Breast epithelium (tissue), 4 donors: ENCODE results near the gene PCDHGC3. TPM values are rescaled to one million over a fixed set of nuclear protein-coding genes. Genes with fewer than 3 reads are reported as not detected.

Source experiments
- DNase-seq, 2 donors: peaks; one replicate each; pipeline ENCODE4 v3.0.0-alpha.2; 2019; ENCODE audit warnings: low spot score in 2 of 2
- H3K27ac ChIP-seq, 2 donors: fragments of 200-600 bp; sonication (generic) in 1 of 2; one replicate each; pipeline ENCODE4 v1.5.1; 2016 to 2019; ENCODE audit warnings: mild to moderate bottlenecking in 1 of 2
- H3K27me3 ChIP-seq, 2 donors: fragments of 200-600 bp; sonication (generic) in 1 of 2; one replicate each; pipeline versions ENCODE4 v1.5.1 to v1.6.0; 2017 to 2019; ENCODE audit warnings: control low read depth in 1 of 2, mild to moderate bottlenecking in 1 of 2
- H3K36me3 ChIP-seq: fragments of 200-600 bp; one replicate; pipeline ENCODE4 v1.5.1; 2019
- H3K4me1 ChIP-seq, 2 donors: fragments of 200-600 bp; sonication (generic); one replicate each; pipeline ENCODE4 v1.5.1; 2016 to 2019; ENCODE audit warnings: control low read depth in 1 of 2
- H3K4me3 ChIP-seq, 3 donors: fragments of 200-600 bp; sonication (generic); 1 replicate in 2 of 3; 2 replicates in 1 of 3; pipeline ENCODE4 v1.5.1; 2016 to 2019; ENCODE audit warnings: mild to moderate bottlenecking in 3 of 3, moderate library complexity in 2 of 3
- H3K9me3 ChIP-seq, 2 donors: fragments of 200-600 bp; sonication (generic) in 1 of 2; one replicate each; pipeline ENCODE4 v1.5.1; 2016 to 2019; ENCODE audit warnings: control low read depth in 1 of 2
- CTCF ChIP-seq, 3 donors: fragments of 450-650 bp; IDR thresholded peaks; one replicate each; pipeline ENCODE4 v1.5.1; 2016 to 2017; ENCODE audit warnings: antibody characterized with exemption in 3 of 3, mild to moderate bottlenecking in 3 of 3, moderate library complexity in 3 of 3
- POLR2A ChIP-seq: fragments of 450-650 bp; IDR thresholded peaks from one replicate; pipeline ENCODE4 v1.6.1; 2016; ENCODE audit warnings: antibody characterized with exemption, mild to moderate bottlenecking, moderate library complexity
- POLR2AphosphoS5 ChIP-seq, 3 donors: sonication (generic); formaldehyde crosslinking; IDR thresholded peaks; one replicate each; pipeline ENCODE4 v1.6.1; 2017; ENCODE audit warnings: antibody characterized with exemption in 3 of 3
- intact Hi-C: fragments of 100-400 bp; cut with DNase I; formaldehyde crosslinking; loops from one replicate; pipeline ENCODE4 v1.15.1; 2023; ENCODE audit warnings: low total_unique reads
- total RNA-seq, 3 donors: library from RNA; depleted of rRNA; stranded (reverse); fragments of >200 nt; gene quantifications; one replicate each; pipeline ENCODE4 v1.1.0, GENCODE V29; 2016

PCDHGC3 gene
- total RNA-seq, 3 donors from 2014 or later = 29.6 to 41.6 (median 35.1) TPM

DNA sequence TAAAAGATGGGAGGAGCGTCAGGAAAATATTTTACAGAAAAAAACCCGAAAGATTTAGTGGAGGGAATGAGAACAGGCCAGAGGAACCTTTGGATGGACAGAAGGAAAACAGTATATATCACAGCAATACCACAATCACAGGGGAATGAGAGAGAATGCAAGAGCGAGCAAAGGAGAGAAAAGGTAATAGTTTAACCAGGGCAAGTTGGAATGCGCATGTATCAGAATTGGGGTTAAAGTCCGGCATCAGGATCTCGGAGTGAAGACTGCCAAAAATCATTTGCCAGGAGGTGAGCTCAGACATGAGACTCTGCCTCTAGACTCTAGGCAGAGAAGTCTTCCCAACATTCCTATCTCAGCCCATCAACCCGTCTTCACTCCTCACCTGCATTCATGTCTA lies 49.9 kb downstream of the PCDHGC3 start:
- H3K4me3 ChIP-seq = no peak overlapping the region
- no peak for TF ChIP-seq POLR2AphosphoS5 (IDR thresholded peaks at IDR 0.05)
- TF ChIP-seq CTCF (IDR thresholded peaks at IDR 0.05) = no peak
- no peak for TF ChIP-seq POLR2A
- no peaks in the 10 kb centered on the region for H3K9me3 ChIP-seq
- intact Hi-C loops = loop anchor here (5.0 kb wide), 1 partner anchor 123 kb away; the partner anchor contains the start of gene PCDHGA9
- no peaks in the 10 kb centered on the region for H3K27me3 ChIP-seq
- H3K4me1 ChIP-seq = peaks cover 0 to 22% of the 10 kb centered on the region in 2 donors
- no peak for DNase-seq
- peak overlapping the region; percentile 53 to 92 for H3K27ac ChIP-seq
- H3K36me3 ChIP-seq = no peaks in the 10 kb centered on the region

DNA sequence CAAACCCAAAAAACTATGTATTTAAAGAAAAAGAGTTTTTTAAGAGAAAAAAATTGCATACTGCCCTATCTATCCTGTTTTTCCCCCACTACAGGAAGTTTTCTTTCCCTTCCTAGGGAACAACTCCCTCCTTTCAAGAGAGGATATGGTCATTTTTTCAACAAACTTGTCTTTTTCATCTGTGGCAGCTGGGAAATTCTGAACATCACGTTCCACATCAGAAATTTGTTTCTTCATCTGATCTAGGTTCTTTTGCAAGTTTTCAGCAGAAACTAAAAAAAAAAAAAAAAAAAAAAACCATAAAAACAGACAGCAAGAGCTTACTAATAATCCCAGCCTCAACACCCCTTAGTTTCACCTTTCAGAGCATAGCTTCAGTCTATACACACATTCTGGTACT lies 51.7 kb downstream of the PCDHGC3 start:
- intact Hi-C loops = loop anchor here (5.0 kb wide), 1 partner anchor 125 kb away; the partner anchor contains the start of gene PCDHGA9
- H3K27me3 ChIP-seq = no peaks in the 10 kb centered on the region
- H3K4me3 ChIP-seq = no peak overlapping the region
- H3K36me3 ChIP-seq = no peaks in the 10 kb centered on the region
- H3K9me3 ChIP-seq = no peaks in the 10 kb centered on the region
- no peak for DNase-seq
- peaks cover 0 to 10% of the 10 kb centered on the region in 2 donors for H3K4me1 ChIP-seq
- H3K27ac ChIP-seq = no peak overlapping the region
- TF ChIP-seq POLR2A (no peak), POLR2AphosphoS5 (IDR thresholded peaks at IDR 0.05) (no peak), CTCF (IDR thresholded peaks at IDR 0.05) (no peak)

Other genes starting within 250 kb of the PCDHGC3 start
- gene PCDHB15, start 230.6 kb upstream of the PCDHGC3 start, total RNA-seq = 1 to 10 TPM; 1.6 to 4.2 (median 3.3) TPM
- 1 to 10 TPM in 1 of 3 donors, under 1 TPM in 2; 0.64 to 2.0 (median 0.98) TPM for gene SLC25A2, start 171.9 kb upstream of the PCDHGC3 start, total RNA-seq
- gene TAF7, start 155.2 kb upstream of the PCDHGC3 start, total RNA-seq = 10 to 100 TPM; 59.2 to 96.2 (median 68.2) TPM
- 1 to 10 TPM in 2 of 3 donors, under 1 TPM in 1; 0.80 to 1.3 (median 1.2) TPM for gene PCDHGA1, start 145.5 kb upstream of the PCDHGC3 start, total RNA-seq
- 1 to 10 TPM; 4.6 to 8.6 (median 6.2) TPM for gene PCDHGA2, start 137.2 kb upstream of the PCDHGC3 start, total RNA-seq
- gene PCDHGA3, start 132.1 kb upstream of the PCDHGC3 start, total RNA-seq = 1 to 10 TPM; 4.3 to 5.9 (median 5.0) TPM
- 1 to 10 TPM; 2.7 to 5.9 (median 5.1) TPM for gene PCDHGB1, start 125.9 kb upstream of the PCDHGC3 start, total RNA-seq
- gene PCDHGA4, start 120.9 kb upstream of the PCDHGC3 start, total RNA-seq = 10 to 100 TPM in 1 of 3 donors, 1 to 10 TPM in 2; 5.3 to 12.1 (median 6.4) TPM
- 10 to 100 TPM in 1 of 3 donors, 1 to 10 TPM in 2; 6.2 to 10.5 (median 7.8) TPM for gene PCDHGB2, start 116.0 kb upstream of the PCDHGC3 start, total RNA-seq
- gene PCDHGA5, start 111.8 kb upstream of the PCDHGC3 start, total RNA-seq = 1 to 10 TPM; 5.4 to 9.4 (median 8.8) TPM
- gene PCDHGB3, start 105.7 kb upstream of the PCDHGC3 start, total RNA-seq = 10 to 100 TPM in 1 of 3 donors, 1 to 10 TPM in 2; 5.3 to 10.2 (median 8.6) TPM
- gene PCDHGA6, start 102.1 kb upstream of the PCDHGC3 start, total RNA-seq = 1 to 10 TPM; 4.0 to 8.5 (median 8.3) TPM
- 10 to 100 TPM in 1 of 3 donors, 1 to 10 TPM in 2; 3.7 to 10.8 (median 10.0) TPM for gene PCDHGA7, start 93.2 kb upstream of the PCDHGC3 start, total RNA-seq
- gene PCDHGB4, start 88.3 kb upstream of the PCDHGC3 start, total RNA-seq = 10 to 100 TPM in 1 of 3 donors, 1 to 10 TPM in 2; 5.3 to 10.5 (median 8.9) TPM
- 1 to 10 TPM; 2.6 to 7.2 (median 6.0) TPM for gene PCDHGA8, start 83.3 kb upstream of the PCDHGC3 start, total RNA-seq
- 10 to 100 TPM in 2 of 3 donors, 1 to 10 TPM in 1; 7.5 to 20.6 (median 19.8) TPM for gene PCDHGB5, start 78.0 kb upstream of the PCDHGC3 start, total RNA-seq
- gene PCDHGA9, start 73.2 kb upstream of the PCDHGC3 start, total RNA-seq = 10 to 100 TPM in 2 of 3 donors, 1 to 10 TPM in 1; 7.8 to 16.7 (median 13.8) TPM
- gene PCDHGB6, start 67.9 kb upstream of the PCDHGC3 start, total RNA-seq = 10 to 100 TPM in 2 of 3 donors, 1 to 10 TPM in 1; 8.8 to 12.8 (median 10.8) TPM
- 10 to 100 TPM in 2 of 3 donors, 1 to 10 TPM in 1; 7.2 to 10.7 (median 10.5) TPM for gene PCDHGA10, start 63.0 kb upstream of the PCDHGC3 start, total RNA-seq
- gene PCDHGB7, start 58.3 kb upstream of the PCDHGC3 start, total RNA-seq = 10 to 100 TPM; 15.4 to 21.3 (median 16.0) TPM
- gene PCDHGA11, start 54.9 kb upstream of the PCDHGC3 start, total RNA-seq = 1 to 10 TPM; 5.0 to 9.8 (median 9.7) TPM
- gene PCDHGA12, start 45.5 kb upstream of the PCDHGC3 start, total RNA-seq = 10 to 100 TPM in 2 of 3 donors, 1 to 10 TPM in 1; 9.8 to 12.0 (median 11.1) TPM
- gene PCDHGC4, start 9.1 kb downstream of the PCDHGC3 start, total RNA-seq = 1 to 10 TPM; 2.6 to 6.2 (median 6.0) TPM
- gene PCDHGC5, start 13.1 kb downstream of the PCDHGC3 start, total RNA-seq = 1 to 10 TPM; 2.1 to 3.5 (median 3.3) TPM
- 10 to 100 TPM; 58.8 to 64.8 (median 63.6) TPM for gene DIAPH1, start 143.0 kb downstream of the PCDHGC3 start, total RNA-seq
- gene HDAC3, start 160.9 kb downstream of the PCDHGC3 start, total RNA-seq = 10 to 100 TPM; 50.2 to 52.5 (median 52.1) TPM
- 1 to 10 TPM; 1.3 to 4.3 (median 4.0) TPM for gene RELL2, start 161.0 kb downstream of the PCDHGC3 start, total RNA-seq
- 10 to 100 TPM; 18.1 to 32.1 (median 24.3) TPM for gene FCHSD1, start 175.5 kb downstream of the PCDHGC3 start, total RNA-seq
- gene ARAP3, start 206.3 kb downstream of the PCDHGC3 start, total RNA-seq = 10 to 100 TPM in 1 of 3 donors, 1 to 10 TPM in 2; 2.6 to 12.1 (median 5.9) TPM